MM.1S (cell line): ENCODE measurements around the gene DNAH7.

Experiments
- DNase-seq: peaks from one replicate; pipeline ENCODE4 v3.0.0-alpha.2; 2015
- H2AFZ ChIP-seq: fragments of 300-600 bp; sonication (generic); 2 replicates; pipeline ENCODE4 v1.6.0; 2016; ENCODE audit warnings: antibody characterized with exemption, low read length
- H3F3A ChIP-seq: fragments of 300-600 bp; sonication (generic); 2 replicates; pipeline ENCODE4 v1.6.1; 2016; ENCODE audit warnings: mild to moderate bottlenecking, antibody characterized with exemption, low read length, moderate library complexity, mixed read lengths; ENCODE audit not compliant: insufficient read depth
- H3K27ac ChIP-seq: fragments of 300-600 bp; sonication (generic); 2 replicates; pipeline ENCODE4 v1.5.1; 2016; ENCODE audit warnings: mild to moderate bottlenecking, low read length
- H3K27me3 ChIP-seq: fragments of 300-600 bp; sonication (generic); replicated peaks from 2 replicates; pipeline ENCODE4 v1.6.0; 2016; ENCODE audit warnings: low read length; ENCODE audit not compliant: insufficient read depth
- H3K36me3 ChIP-seq: fragments of 300-600 bp; sonication (generic); replicated peaks from 2 replicates; pipeline ENCODE4 v1.6.1; 2016; ENCODE audit warnings: mild to moderate bottlenecking, low read length, mixed read lengths; ENCODE audit not compliant: insufficient read depth
- H3K4me1 ChIP-seq: fragments of 300-600 bp; sonication (generic); 2 replicates; pipeline ENCODE4 v1.6.1; 2016; ENCODE audit warnings: low read length, mixed read lengths
- H3K4me2 ChIP-seq: fragments of 300-600 bp; sonication (generic); 2 replicates; pipeline ENCODE4 v1.6.0; 2016; ENCODE audit warnings: low read depth, low read length
- H3K4me3 ChIP-seq: fragments of 300-600 bp; sonication (generic); 2 replicates; pipeline ENCODE4 v1.5.1; 2016; ENCODE audit warnings: low read length, mixed read lengths
- H3K79me2 ChIP-seq: fragments of 300-600 bp; sonication (generic); 2 replicates; pipeline ENCODE4 v1.6.1; 2016; ENCODE audit warnings: mixed run types, low read length, mixed read lengths
- H3K9ac ChIP-seq: fragments of 300-600 bp; sonication (generic); 2 replicates; pipeline ENCODE4 v1.6.1; 2016; ENCODE audit warnings: low read length, mixed read lengths
- H3K9me2 ChIP-seq: fragments of 300-600 bp; sonication (generic); replicated peaks from 2 replicates; pipeline ENCODE4 v1.6.1; 2016; ENCODE audit warnings: mild to moderate bottlenecking, low read length, mixed read lengths; ENCODE audit not compliant: insufficient read depth
- H3K9me3 ChIP-seq: fragments of 300-600 bp; sonication (generic); replicated peaks from 2 replicates; pipeline ENCODE4 v1.6.1; 2016; ENCODE audit warnings: mild to moderate bottlenecking, low read length, mixed read lengths; ENCODE audit not compliant: insufficient read depth
- H4K20me1 ChIP-seq: fragments of 300-600 bp; sonication (generic); 2 replicates; pipeline ENCODE4 v1.6.1; 2016; ENCODE audit warnings: mild to moderate bottlenecking, low read length, moderate library complexity, mixed read lengths; ENCODE audit not compliant: insufficient read depth
- CTCF ChIP-seq: fragments of 300-600 bp; sonication (generic); IDR thresholded peaks from 2 replicates; pipeline ENCODE4 v1.5.1; 2016; ENCODE audit warnings: antibody characterized with exemption, low read length, mixed read lengths
- EZH2 ChIP-seq: fragments of 300-600 bp; sonication (generic); optimal IDR thresholded peaks from 2 replicates; pipeline ENCODE3; 2017; ENCODE audit warnings: low read depth, mild to moderate bottlenecking, antibody characterized with exemption, low read length, mixed read lengths
- EZH2phosphoT487 ChIP-seq: fragments of 300-600 bp; sonication (generic); IDR thresholded peaks from 2 replicates; pipeline ENCODE4 v1.6.1; 2018; ENCODE audit warnings: antibody characterized with exemption, low read length

DNAH7 gene

GRCh38 chr2:195721042-195721441, 347.6 kb downstream of the DNAH7 start:
- no peak overlapping the region for H2AFZ ChIP-seq
- H3K36me3 ChIP-seq = no peaks in the 10 kb centered on the region; the same call in 1 of the 2 replicates
- no peaks in the 10 kb centered on the region for H4K20me1 ChIP-seq
- H3K9me3 ChIP-seq = no peaks in the 10 kb centered on the region
- no peak overlapping the region for H3K27ac ChIP-seq
- no peak overlapping the region for H3K4me2 ChIP-seq
- no peaks in the 10 kb centered on the region for H3F3A ChIP-seq
- H3K9me2 ChIP-seq = no peaks in the 10 kb centered on the region
- no peaks in the 10 kb centered on the region for H3K27me3 ChIP-seq
- no peak overlapping the region for H3K9ac ChIP-seq
- no peaks in the 10 kb centered on the region for H3K79me2 ChIP-seq
- no peak for DNase-seq
- no peak for TF ChIP-seq EZH2
- TF ChIP-seq EZH2phosphoT487 = no peak
- TF ChIP-seq CTCF = no peak
- H3K4me1 ChIP-seq = no peaks in the 10 kb centered on the region
- H3K4me3 ChIP-seq = no peak overlapping the region

GRCh38 chr2:195716466-195716865, 352.2 kb downstream of the DNAH7 start:
- Histone ChIP-seq H3K9me3 (no peaks in the 10 kb centered on the region), H3K4me3 (no peak overlapping the region), H3F3A (no peaks in the 10 kb centered on the region), H3K9me2 (no peaks in the 10 kb centered on the region), H3K4me2 (no peak overlapping the region), H2AFZ (no peak overlapping the region), H3K27ac (no peak overlapping the region), H4K20me1 (no peaks in the 10 kb centered on the region), H3K27me3 (no peaks in the 10 kb centered on the region), H3K4me1 (no peaks in the 10 kb centered on the region), H3K79me2 (no peaks in the 10 kb centered on the region), H3K36me3 (peaks cover 4% of the 10 kb centered on the region; the same call in 1 of the 2 replicates), H3K9ac (no peak overlapping the region)
- no peak for TF ChIP-seq EZH2
- TF ChIP-seq CTCF = no peak
- TF ChIP-seq EZH2phosphoT487 = no peak
- DNase-seq = no peak

GRCh38 chr2:195711478-195711877, 357.2 kb downstream of the DNAH7 start:
- TF ChIP-seq CTCF = no peak
- TF ChIP-seq EZH2phosphoT487 = no peak
- no peak overlapping the region for H2AFZ ChIP-seq
- H3F3A ChIP-seq = no peaks in the 10 kb centered on the region
- no peak overlapping the region for H3K9ac ChIP-seq
- H4K20me1 ChIP-seq = no peaks in the 10 kb centered on the region
- no peak overlapping the region for H3K27ac ChIP-seq
- no peaks in the 10 kb centered on the region for H3K4me1 ChIP-seq
- H3K9me2 ChIP-seq = no peaks in the 10 kb centered on the region
- no peaks in the 10 kb centered on the region for H3K79me2 ChIP-seq
- DNase-seq = no peak
- H3K4me2 ChIP-seq = no peak overlapping the region
- H3K4me3 ChIP-seq = no peak overlapping the region
- H3K9me3 ChIP-seq = no peaks in the 10 kb centered on the region
- no peaks in the 10 kb centered on the region for H3K27me3 ChIP-seq
- 0 out of 2 replicates have a peak, but pooled peaks cover 4% of the 10 kb centered on the region for H3K36me3 ChIP-seq
